ENCODE measurements around the gene PSME3IP1. TPM values are rescaled to one million over a fixed set of nuclear protein-coding genes. Genes with fewer than 3 reads are reported as not detected.

Gene PSME3IP1
- total and polyA plus RNA-seq, 2 experiments from 2014 or later: 64.2 to 73.2 TPM

- no peak overlapping the region for H3K4me2 ChIP-seq
- no peak overlapping the region for H3K27ac ChIP-seq
- H3K4me3 ChIP-seq: no peak overlapping the region
- DNase-seq (ENCODE audit: low spot score): no peak
- H3K27me3 ChIP-seq: no peaks in the 10 kb centered on the region
- H3K9me3 ChIP-seq (ENCODE audit: low read depth): no peaks in the 10 kb centered on the region
- no peak overlapping the region for H2AFZ ChIP-seq
- WGBS (ENCODE audit: low lambda C conversion rate, missing lambda C conversion rate): 94% methylated on average over 6 of the region's 6 CpGs
- no peaks in the 10 kb centered on the region for H3K79me2 ChIP-seq
- no peaks in the 10 kb centered on the region for H4K20me1 ChIP-seq (ENCODE audit: insufficient read depth, poor library complexity, severe bottlenecking)
- peaks cover 6% of the 10 kb centered on the region for H3K4me1 ChIP-seq (ENCODE audit: insufficient read depth)
- no peaks in the 10 kb centered on the region for H3K9me2 ChIP-seq (replicated peaks; ENCODE audit: insufficient read depth)
- H3K36me3 ChIP-seq (replicated peaks; ENCODE audit: insufficient read depth, low read depth): peaks cover 3% of the 10 kb centered on the region
- TF ChIP-seq EZH2phosphoT487 (IDR thresholded peaks at IDR 0.05; ENCODE audit: low read depth, severe bottlenecking, unreplicated experiment): no peak
- TF ChIP-seq EZH2 (IDR thresholded peaks at IDR 0.05; ENCODE audit: borderline replicate concordance): no peak
- no peak for TF ChIP-seq CTCF (IDR thresholded peaks at IDR 0.05; ENCODE audit: poor library complexity)
Measured at GRCh38 chr16:57148481-57148880, 37.4 kb downstream of the PSME3IP1 start.

GRCh38 chr16:57147381-57148221 lies 38.2 kb downstream of the PSME3IP1 start:
- Histone ChIP-seq H3K27ac (peak overlapping the region; percentile 48), H2AFZ (no peak overlapping the region), H3K36me3 (replicated peaks; ENCODE audit: insufficient read depth, low read depth) (no peaks in the 10 kb centered on the region), H3K27me3 (no peaks in the 10 kb centered on the region), H3K9me2 (replicated peaks; ENCODE audit: insufficient read depth) (no peaks in the 10 kb centered on the region), H3K4me2 (no peak overlapping the region), H3K4me1 (ENCODE audit: insufficient read depth) (peaks cover 6% of the 10 kb centered on the region), H3K9me3 (ENCODE audit: low read depth) (no peaks in the 10 kb centered on the region), H4K20me1 (ENCODE audit: insufficient read depth, poor library complexity, severe bottlenecking) (no peaks in the 10 kb centered on the region), H3K4me3 (no peak overlapping the region), H3K79me2 (no peaks in the 10 kb centered on the region)
- 51% methylated on average over 14 of the region's 14 CpGs for WGBS (ENCODE audit: low lambda C conversion rate, missing lambda C conversion rate)
- no peak for DNase-seq (ENCODE audit: low spot score)
- TF ChIP-seq CTCF (IDR thresholded peaks at IDR 0.05; ENCODE audit: poor library complexity) (no peak), EZH2phosphoT487 (IDR thresholded peaks at IDR 0.05; ENCODE audit: low read depth, severe bottlenecking, unreplicated experiment) (no peak), EZH2 (IDR thresholded peaks at IDR 0.05; ENCODE audit: borderline replicate concordance) (no peak)

- H2AFZ ChIP-seq: no peak overlapping the region
- no peak for TF ChIP-seq EZH2phosphoT487 (IDR thresholded peaks at IDR 0.05; ENCODE audit: low read depth, severe bottlenecking, unreplicated experiment)
- no peaks in the 10 kb centered on the region for H3K9me2 ChIP-seq (replicated peaks; ENCODE audit: insufficient read depth)
- no peak overlapping the region for H3K27ac ChIP-seq
- no peaks in the 10 kb centered on the region for H3K79me2 ChIP-seq
- H3K27me3 ChIP-seq: no peaks in the 10 kb centered on the region
- H3K4me2 ChIP-seq: no peak overlapping the region
- no peak for DNase-seq (ENCODE audit: low spot score)
- 96% methylated on average over 5 of the region's 5 CpGs for WGBS (ENCODE audit: low lambda C conversion rate, missing lambda C conversion rate)
- H3K9me3 ChIP-seq (ENCODE audit: low read depth): no peaks in the 10 kb centered on the region
- peaks cover 8% of the 10 kb centered on the region for H3K4me1 ChIP-seq (ENCODE audit: insufficient read depth)
- no peaks in the 10 kb centered on the region for H3K36me3 ChIP-seq (replicated peaks; ENCODE audit: insufficient read depth, low read depth)
- H3K4me3 ChIP-seq: no peak overlapping the region
- H4K20me1 ChIP-seq (ENCODE audit: insufficient read depth, poor library complexity, severe bottlenecking): no peaks in the 10 kb centered on the region
Measured at GRCh38 chr16:57146735-57147134, 39.1 kb downstream of the PSME3IP1 start.

GRCh38 chr16:57146040-57146647 lies 39.7 kb downstream of the PSME3IP1 start:
- Histone ChIP-seq H3K27me3 (no peaks in the 10 kb centered on the region), H3K4me3 (no peak overlapping the region), H3K9me3 (ENCODE audit: low read depth) (no peaks in the 10 kb centered on the region), H3K4me2 (no peak overlapping the region), H4K20me1 (ENCODE audit: insufficient read depth, poor library complexity, severe bottlenecking) (no peaks in the 10 kb centered on the region), H2AFZ (no peak overlapping the region), H3K4me1 (ENCODE audit: insufficient read depth) (peaks cover 8% of the 10 kb centered on the region), H3K27ac (no peak overlapping the region), H3K79me2 (no peaks in the 10 kb centered on the region), H3K36me3 (replicated peaks; ENCODE audit: insufficient read depth, low read depth) (no peaks in the 10 kb centered on the region), H3K9me2 (replicated peaks; ENCODE audit: insufficient read depth) (no peaks in the 10 kb centered on the region)
- DNase-seq (ENCODE audit: low spot score): no peak
- WGBS (ENCODE audit: low lambda C conversion rate, missing lambda C conversion rate): 95% methylated on average over 23 of the region's 24 CpGs
- no peak for TF ChIP-seq EZH2phosphoT487 (IDR thresholded peaks at IDR 0.05; ENCODE audit: low read depth, severe bottlenecking, unreplicated experiment)
- TF ChIP-seq CTCF (IDR thresholded peaks at IDR 0.05; ENCODE audit: poor library complexity): no peak
- TF ChIP-seq EZH2 (IDR thresholded peaks at IDR 0.05; ENCODE audit: borderline replicate concordance): no peak
